Skeletal muscle tissue (tissue), 4 donors: ENCODE data around the gene RIMS1. TPM values are rescaled to one million over a fixed set of nuclear protein-coding genes. Genes with fewer than 3 reads are reported as not detected.

Experiments used
- H3K27ac ChIP-seq: one replicate; pipeline ENCODE4 v1.7.0; 2013; ENCODE audit warnings: mild to moderate bottlenecking, low read depth, low read length, inconsistent platforms
- H3K27me3 ChIP-seq, 3 donors: one replicate each; pipeline ENCODE4 v1.7.0; 2013; ENCODE audit warnings: low read length in 3 of 3; ENCODE audit not compliant: control insufficient read depth in 3 of 3, insufficient read depth in 3 of 3
- H3K36me3 ChIP-seq, 3 donors: one replicate each; pipeline ENCODE4 v1.7.0; 2013; ENCODE audit warnings: low read length in 3 of 3; ENCODE audit not compliant: control insufficient read depth in 3 of 3, insufficient read depth in 3 of 3
- H3K4me1 ChIP-seq, 3 donors: one replicate each; pipeline ENCODE4 v1.7.0; 2013; ENCODE audit warnings: low read length in 3 of 3, mild to moderate bottlenecking in 3 of 3; ENCODE audit not compliant: control insufficient read depth in 3 of 3, insufficient read depth in 3 of 3
- H3K4me3 ChIP-seq, 3 donors: one replicate each; pipeline ENCODE4 v1.7.0; 2013; ENCODE audit warnings: low read length in 3 of 3
- H3K9ac ChIP-seq, 3 donors: one replicate each; pipeline ENCODE4 v1.7.0; 2013; ENCODE audit warnings: low read length in 3 of 3, mild to moderate bottlenecking in 3 of 3, moderate library complexity in 2 of 3, low read depth in 1 of 3
- H3K9me3 ChIP-seq, 3 donors: one replicate each; pipeline ENCODE4 v1.7.0; 2013; ENCODE audit warnings: low read length in 3 of 3; ENCODE audit not compliant: control insufficient read depth in 3 of 3
- total RNA-seq: library from RNA; depleted of rRNA; stranded (reverse); fragments of >200 nt; gene quantifications from one replicate; pipeline ENCODE4 v1.2.3, GENCODE V29; 2014
- donor health status: Osteomylitis.

The RIMS1 gene
- total RNA-seq, 1 donor from 2014 or later = 15.7 TPM

- peaks cover 17 to 25% (median 25%) of the 10 kb centered on the region in 3 donors for H3K27me3 ChIP-seq
Observed at GRCh38 chr6:71889366-71889765, 3.0 kb downstream of the RIMS1 start.

GRCh38 chr6:71892641-71893040 lies 6.3 kb downstream of the RIMS1 start:
- H3K36me3 ChIP-seq = no peaks in the 10 kb centered on the region
- H3K9ac ChIP-seq = no peak overlapping the region
- H3K9me3 ChIP-seq = no peaks in the 10 kb centered on the region
- H3K27me3 ChIP-seq = peaks cover 4 to 11% (median 10%) of the 10 kb centered on the region in 3 donors
- H3K4me1 ChIP-seq = no peaks in the 10 kb centered on the region
- H3K4me3 ChIP-seq = no peak overlapping the region
- no peak overlapping the region for H3K27ac ChIP-seq

More at GRCh38 chr6:71889366-71889765, 3.0 kb downstream of the RIMS1 start:
- no peaks in the 10 kb centered on the region for H3K36me3 ChIP-seq
- no peak overlapping the region for H3K27ac ChIP-seq
- no peak overlapping the region for H3K4me3 ChIP-seq
- H3K4me1 ChIP-seq = peaks cover 0 to 4% (median 0%) of the 10 kb centered on the region in 3 donors
- H3K9me3 ChIP-seq = no peaks in the 10 kb centered on the region
- H3K9ac ChIP-seq = no peak overlapping the region

- Histone ChIP-seq H3K27ac (no peak overlapping the region), H3K9me3 (no peaks in the 10 kb centered on the region), H3K27me3 (no peaks in the 10 kb centered on the region), H3K36me3 (no peaks in the 10 kb centered on the region), H3K4me3 (no peak overlapping the region), H3K9ac (no peak overlapping the region), H3K4me1 (no peaks in the 10 kb centered on the region)
Observed at GRCh38 chr6:71900642-71901041, 14.3 kb downstream of the RIMS1 start.

- H3K9me3 ChIP-seq = no peaks in the 10 kb centered on the region
- H3K4me1 ChIP-seq = no peaks in the 10 kb centered on the region
- no peaks in the 10 kb centered on the region for H3K36me3 ChIP-seq
- H3K4me3 ChIP-seq = no peak overlapping the region
- H3K9ac ChIP-seq = no peak overlapping the region
- no peaks in the 10 kb centered on the region for H3K27me3 ChIP-seq
- H3K27ac ChIP-seq = no peak overlapping the region
Observed at GRCh38 chr6:71902261-71902660, 15.9 kb downstream of the RIMS1 start.

GRCh38 chr6:71906813-71907212 lies 20.5 kb downstream of the RIMS1 start:
- Histone ChIP-seq H3K4me3 (no peak overlapping the region), H3K36me3 (no peaks in the 10 kb centered on the region), H3K4me1 (no peaks in the 10 kb centered on the region), H3K27ac (no peak overlapping the region), H3K9ac (no peak overlapping the region), H3K9me3 (no peaks in the 10 kb centered on the region), H3K27me3 (no peaks in the 10 kb centered on the region)

- Histone ChIP-seq H3K4me1 (no peaks in the 10 kb centered on the region), H3K27ac (no peak overlapping the region), H3K9ac (no peak overlapping the region), H3K9me3 (no peaks in the 10 kb centered on the region), H3K36me3 (no peaks in the 10 kb centered on the region), H3K27me3 (no peaks in the 10 kb centered on the region), H3K4me3 (no peak overlapping the region)
Observed at GRCh38 chr6:71908162-71908765, 21.9 kb downstream of the RIMS1 start.

- Histone ChIP-seq H3K36me3 (no peaks in the 10 kb centered on the region), H3K27me3 (no peaks in the 10 kb centered on the region), H3K9me3 (no peaks in the 10 kb centered on the region), H3K4me1 (no peaks in the 10 kb centered on the region), H3K27ac (no peak overlapping the region), H3K4me3 (no peak overlapping the region), H3K9ac (no peak overlapping the region)
Observed at GRCh38 chr6:71913444-71914234, 27.3 kb downstream of the RIMS1 start.

GRCh38 chr6:71929047-71929446 lies 42.7 kb downstream of the RIMS1 start:
- Histone ChIP-seq H3K4me3 (no peak overlapping the region), H3K9me3 (no peaks in the 10 kb centered on the region), H3K9ac (no peak overlapping the region), H3K36me3 (no peaks in the 10 kb centered on the region), H3K4me1 (no peaks in the 10 kb centered on the region), H3K27ac (no peak overlapping the region), H3K27me3 (no peaks in the 10 kb centered on the region)

- H3K9ac ChIP-seq = no peak overlapping the region
- H3K4me3 ChIP-seq = no peak overlapping the region
- H3K36me3 ChIP-seq = no peaks in the 10 kb centered on the region
- H3K27me3 ChIP-seq = no peaks in the 10 kb centered on the region
- no peaks in the 10 kb centered on the region for H3K9me3 ChIP-seq
- H3K4me1 ChIP-seq = no peaks in the 10 kb centered on the region
- H3K27ac ChIP-seq = no peak overlapping the region
Observed at GRCh38 chr6:71933881-71934280, 47.5 kb downstream of the RIMS1 start.

GRCh38 chr6:71965404-71965803 lies 79.1 kb downstream of the RIMS1 start:
- Histone ChIP-seq H3K27me3 (no peaks in the 10 kb centered on the region), H3K9me3 (no peaks in the 10 kb centered on the region), H3K36me3 (no peaks in the 10 kb centered on the region), H3K4me1 (no peaks in the 10 kb centered on the region), H3K4me3 (no peak overlapping the region), H3K9ac (no peak overlapping the region), H3K27ac (no peak overlapping the region)
